ENCODE results near the gene CLEC18C. TPM values are rescaled to one million over a fixed set of nuclear protein-coding genes. Genes with fewer than 3 reads are reported as not detected.
"Not testable (repeated sequence)": the region's sequence is repeated elsewhere in the genome, so short reads cannot be mapped to it uniquely, and the experiment has no call there.

The CLEC18C gene
- total and polyA plus RNA-seq, 12 donors = 0.09 to 0.37 (median 0.20) TPM; not detected in 5

DNA sequence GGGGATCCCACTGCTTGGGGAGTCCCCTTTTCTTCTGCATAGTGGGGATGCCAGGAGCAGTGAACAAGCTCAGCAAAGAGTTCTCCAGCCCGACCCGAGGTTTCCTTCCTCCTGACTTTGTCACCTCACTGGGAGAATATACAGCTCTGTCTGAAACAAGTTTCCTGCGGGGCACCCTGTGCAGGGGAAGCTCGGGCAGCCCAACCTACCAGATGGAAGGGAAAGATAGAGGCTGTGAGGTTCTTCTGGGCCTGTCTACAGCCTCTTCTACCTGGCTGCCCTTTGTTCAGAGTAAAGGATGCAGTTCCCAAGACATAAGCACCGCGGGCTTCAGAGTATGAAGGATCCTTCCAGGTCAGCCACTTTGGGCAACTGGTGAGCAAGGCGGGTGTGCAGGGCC lies 24.0 kb downstream of the CLEC18C start:
- H3K36me3 ChIP-seq; H3K27me3 ChIP-seq; intact Hi-C loops (cut with DNase I); H3K27ac ChIP-seq; H3K4me3 ChIP-seq; H3K9me3 ChIP-seq; DNase-seq: not testable (repeated sequence)
- 65 to 72% methylated on average over 7 of the region's 7 CpGs for WGBS, 2 donors
- peaks cover 0 to 16% (median 0%) of the 10 kb centered on the region in 9 donors for H3K4me1 ChIP-seq
- peak in 3 of 8 donors; percentile 7 to 36 (median 15) for ATAC-seq

- H3K9me3 ChIP-seq; H3K27ac ChIP-seq; H3K36me3 ChIP-seq; H3K27me3 ChIP-seq; H3K4me3 ChIP-seq; DNase-seq; intact Hi-C loops (cut with DNase I): not testable (repeated sequence)
- WGBS, 2 donors = 83 to 96% methylated on average over 9 of the region's 9 CpGs
- ATAC-seq = peak in 2 of 8 donors; percentile 19 to 23
- peaks cover 0 to 16% (median 0%) of the 10 kb centered on the region in 9 donors for H3K4me1 ChIP-seq
Observed at GRCh38 chr16:70198230-70198629, 24.6 kb downstream of the CLEC18C start.

DNA sequence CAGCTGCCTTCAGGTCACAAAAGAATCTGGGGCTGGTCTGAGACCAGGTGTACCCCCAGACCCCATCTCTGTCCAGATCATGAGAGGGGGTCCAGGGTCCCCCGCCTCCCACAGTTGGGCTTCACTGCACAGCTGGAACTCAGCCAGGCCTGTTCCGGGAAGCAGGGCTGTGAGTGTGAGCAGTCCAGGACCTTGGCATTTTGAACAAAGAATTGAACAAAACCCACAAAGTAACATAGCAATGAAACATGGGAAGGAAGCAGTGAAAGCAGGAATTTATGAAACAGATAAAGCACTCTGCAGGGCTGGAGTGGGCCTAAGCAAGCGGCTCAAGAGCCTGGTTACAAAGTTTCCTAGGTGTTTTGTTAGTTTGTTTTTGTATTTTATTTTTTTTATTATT lies 25.1 kb downstream of the CLEC18C start:
- H3K4me1 ChIP-seq = peaks cover 0 to 16% (median 0%) of the 10 kb centered on the region in 9 donors
- intact Hi-C loops (cut with DNase I); H3K27ac ChIP-seq; DNase-seq; H3K36me3 ChIP-seq; H3K4me3 ChIP-seq; H3K27me3 ChIP-seq; H3K9me3 ChIP-seq: not testable (repeated sequence)
- peak in 2 of 8 donors; percentile 22 to 25 for ATAC-seq
- 52 to 57% methylated on average over 3 of the region's 3 CpGs for WGBS, 2 donors

GRCh38 chr16:70199170-70199569 lies 25.6 kb downstream of the CLEC18C start:
- H3K9me3 ChIP-seq; H3K27ac ChIP-seq; H3K36me3 ChIP-seq; H3K4me3 ChIP-seq; H3K27me3 ChIP-seq; DNase-seq; intact Hi-C loops (cut with DNase I): not testable (repeated sequence)
- WGBS, 2 donors = 91 to 93% methylated on average over 9 of the region's 9 CpGs
- peak in 2 of 8 donors; percentile 30 to 46 for ATAC-seq
- H3K4me1 ChIP-seq = peaks cover 0 to 16% (median 0%) of the 10 kb centered on the region in 9 donors

GRCh38 chr16:70200063-70200462 lies 26.5 kb downstream of the CLEC18C start:
- H3K4me3 ChIP-seq; H3K27ac ChIP-seq; H3K9me3 ChIP-seq; intact Hi-C loops (cut with DNase I); ATAC-seq; H3K36me3 ChIP-seq; DNase-seq; H3K27me3 ChIP-seq: not testable (repeated sequence)
- WGBS, 2 donors = 83 to 90% methylated on average over 8 of the region's 8 CpGs
- H3K4me1 ChIP-seq = peaks cover 0 to 16% (median 0%) of the 10 kb centered on the region in 9 donors

GRCh38 chr16:70203508-70203907 lies 29.9 kb downstream of the CLEC18C start:
- H3K9me3 ChIP-seq; ATAC-seq; DNase-seq; H3K4me1 ChIP-seq; H3K36me3 ChIP-seq; H3K4me3 ChIP-seq; H3K27me3 ChIP-seq; H3K27ac ChIP-seq; intact Hi-C loops (cut with DNase I): not testable (repeated sequence)
- WGBS, 2 donors = 56 to 78% methylated on average over 4 of the region's 7 CpGs

DNA sequence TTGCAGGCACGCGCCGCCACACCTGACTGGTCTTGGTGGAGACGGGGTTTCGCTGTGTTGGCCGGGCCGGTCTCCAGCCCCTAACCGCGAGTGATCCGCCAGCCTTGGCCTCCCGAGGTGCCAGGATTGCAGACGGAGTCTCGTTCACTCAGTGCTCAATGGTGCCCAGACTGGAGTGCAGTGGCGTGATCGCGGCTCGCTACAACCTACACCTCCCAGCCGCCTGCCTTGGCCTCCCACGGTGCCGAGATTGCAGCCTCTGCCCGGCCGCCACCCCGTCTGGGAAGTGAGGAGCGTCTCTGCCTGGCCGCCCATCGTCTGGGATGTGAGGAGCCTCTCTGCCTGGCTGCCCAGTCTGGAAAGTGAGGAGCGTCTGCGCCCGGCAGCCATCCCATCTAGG lies 30.4 kb downstream of the CLEC18C start:
- H3K27me3 ChIP-seq; H3K4me1 ChIP-seq; ATAC-seq; H3K9me3 ChIP-seq; H3K4me3 ChIP-seq; H3K27ac ChIP-seq; DNase-seq; intact Hi-C loops (cut with DNase I); H3K36me3 ChIP-seq: not testable (repeated sequence)
- WGBS, 2 donors = 97 to 98% methylated on average over 11 to 15 of the region's 29 CpGs

DNA sequence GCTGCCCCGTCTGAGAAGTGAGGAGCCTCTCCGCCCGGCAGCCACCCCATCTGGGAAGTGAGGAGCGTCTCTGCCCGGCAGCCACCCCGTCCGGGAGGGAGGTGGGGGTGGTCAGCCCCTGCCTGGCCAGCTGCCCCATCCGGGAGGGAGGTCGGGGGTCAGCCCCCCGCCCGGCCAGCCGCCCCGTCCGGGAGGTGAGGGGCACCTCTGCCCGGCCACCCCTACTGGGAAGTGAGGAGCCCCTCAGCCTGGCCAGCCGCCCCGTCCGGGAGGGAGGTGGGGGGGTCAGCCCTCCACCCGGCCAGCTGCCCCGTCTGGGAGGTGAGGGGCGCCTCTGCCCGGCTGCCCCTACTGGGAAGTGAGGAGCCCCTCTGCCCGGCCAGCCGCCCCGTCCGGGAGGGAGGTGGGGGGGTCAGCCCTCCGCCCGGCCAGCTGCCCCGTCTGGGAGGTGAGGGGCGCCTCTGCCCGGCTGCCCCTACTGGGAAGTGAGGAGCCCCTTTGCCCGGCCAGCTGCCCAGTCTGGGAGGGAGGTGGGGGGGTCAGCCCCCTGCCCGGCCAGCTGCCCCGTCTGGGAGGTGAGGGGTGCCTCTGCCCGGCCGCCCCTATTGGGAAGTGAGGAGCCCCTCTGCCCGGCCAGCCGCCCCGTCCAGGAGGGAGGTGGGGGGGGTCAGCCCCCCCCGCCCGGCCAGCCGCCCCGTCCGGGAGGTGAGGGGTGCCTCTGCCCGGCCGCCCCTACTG lies 31.2 kb downstream of the CLEC18C start:
- H3K27me3 ChIP-seq; ATAC-seq; H3K36me3 ChIP-seq; intact Hi-C loops (cut with DNase I); H3K4me1 ChIP-seq; H3K9me3 ChIP-seq; H3K4me3 ChIP-seq; H3K27ac ChIP-seq; DNase-seq: not testable (repeated sequence)
- WGBS, 2 donors = 96% methylated on average over 16 to 40 of the region's 46 CpGs

- ATAC-seq; H3K4me1 ChIP-seq; H3K4me3 ChIP-seq; H3K9me3 ChIP-seq; H3K27me3 ChIP-seq; H3K27ac ChIP-seq; intact Hi-C loops (cut with DNase I); DNase-seq: not testable (repeated sequence)
- peaks cover 0 to 13% (median 0%) of the 10 kb centered on the region in 9 donors for H3K36me3 ChIP-seq
- WGBS, 2 donors = 95 to 97% methylated on average over 6 of the region's 6 CpGs
Observed at GRCh38 chr16:70206382-70206781, 32.8 kb downstream of the CLEC18C start.

DNA sequence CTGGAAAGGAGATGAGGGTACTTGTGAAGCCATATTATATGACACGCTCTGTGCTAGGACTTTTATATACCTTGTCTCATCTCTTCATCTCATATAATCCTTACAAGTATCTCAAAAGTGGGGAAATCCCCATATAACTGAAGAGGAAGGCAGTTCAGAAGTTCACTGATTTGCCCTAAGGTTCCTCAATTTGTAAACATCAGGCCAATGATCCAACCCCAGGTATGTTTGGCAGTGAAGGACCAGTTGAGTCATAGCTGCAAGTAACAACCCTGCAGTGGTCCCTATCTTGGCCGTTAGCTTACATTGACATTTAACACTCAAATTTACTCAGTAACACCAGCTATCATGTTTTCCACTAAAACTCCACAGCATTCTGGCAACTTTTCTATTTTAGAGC lies 45.0 kb downstream of the CLEC18C start:
- H3K9me3 ChIP-seq; H3K4me3 ChIP-seq; H3K27me3 ChIP-seq; H3K27ac ChIP-seq; DNase-seq; ATAC-seq; intact Hi-C loops (cut with DNase I): not testable (repeated sequence)
- 85 to 92% methylated on average over 2 of the region's 2 CpGs for whole genome bisulfite sequencing, 2 donors
- Histone ChIP-seq H3K36me3 (peaks cover 0 to 47% (median 0%) of the 10 kb centered on the region in 9 donors), H3K4me1 (peaks cover 0 to 11% (median 0%) of the 10 kb centered on the region in 9 donors)

GRCh38 chr16:70222574-70222973 lies 49.0 kb downstream of the CLEC18C start:
- ATAC-seq; H3K27me3 ChIP-seq; H3K4me3 ChIP-seq; intact Hi-C loops (cut with DNase I); H3K9me3 ChIP-seq; H3K27ac ChIP-seq; H3K4me1 ChIP-seq; DNase-seq: not testable (repeated sequence)
- H3K36me3 ChIP-seq = peaks cover 0 to 65% (median 7%) of the 10 kb centered on the region in 9 donors
- WGBS, 2 donors = 64 to 84% methylated on average over 2 of the region's 2 CpGs
